Caco-2 (cell line): Measurements from ENCODE around the gene PTTG2. TPM values are rescaled to one million over a fixed set of nuclear protein-coding genes. Genes with fewer than 3 reads are reported as not detected.

ENCODE experiments used
- BruUV-seq: library from RNA; stranded (reverse); fragments of 400-500 nt; replicated peaks from 2 replicates; lab custom pipeline; 2021; lab: Mats Ljungman, UMichigan
- CTCF ChIA-PET: fragments of 300-600 bp; sonication (Branson Sonifier 250); formaldehyde crosslinking; loops from one replicate; lab custom pipeline; 2022; ENCODE audit warnings: antibody characterized with exemption; lab: Charles Lee
- POLR2A ChIA-PET: fragments of 300-600 bp; sonication (Branson Sonifier 250); formaldehyde crosslinking; loops from one replicate; lab custom pipeline; 2022; ENCODE audit warnings: antibody characterized with exemption; lab: Charles Lee
- DNase-seq, 2 experiments: peaks; one replicate each; pipeline versions ENCODE4 v3.0.0 to v3.0.0-alpha.2; 2020 to 2022
- H3K27me3 ChIP-seq: replicated peaks from 2 replicates; pipeline ENCODE4 v1.6.0; 2011; ENCODE audit warnings: low read length; ENCODE audit not compliant: control insufficient read depth, insufficient read depth
- H3K36me3 ChIP-seq: 2 replicates; pipeline ENCODE4 v1.5.1; 2011; ENCODE audit warnings: low read length; ENCODE audit not compliant: control insufficient read depth, insufficient read depth
- H3K4me1 ChIP-seq: fragments of 250-450 bp; sonication (Bioruptor Pico); 2 replicates; pipeline ENCODE4 v1.5.1; 2020; ENCODE audit warnings: mild to moderate bottlenecking
- H3K4me3 ChIP-seq: 2 replicates; pipeline ENCODE4 v1.5.1; 2011; ENCODE audit warnings: low read depth, mild to moderate bottlenecking, control low read depth, low read length
- H3K9me3 ChIP-seq: fragments of 250-450 bp; sonication (Bioruptor Pico); 2 replicates; pipeline ENCODE4 v1.5.1; 2020; ENCODE audit warnings: mild to moderate bottlenecking, moderate library complexity
- H3K27ac Mint-ChIP-seq: one replicate; pipeline ENCODE4 v1.8.0; 2022; ENCODE audit warnings: mixed read lengths; ENCODE audit not compliant: unreplicated experiment
- H3K27me3 Mint-ChIP-seq: one replicate; pipeline ENCODE4 v1.8.0; 2022; ENCODE audit warnings: mixed read lengths; ENCODE audit not compliant: insufficient read depth, unreplicated experiment
- H3K36me3 Mint-ChIP-seq: one replicate; pipeline ENCODE4 v1.8.0; 2022; ENCODE audit warnings: mild to moderate bottlenecking, mixed read lengths; ENCODE audit not compliant: insufficient read depth, unreplicated experiment
- H3K4me1 Mint-ChIP-seq: one replicate; pipeline ENCODE4 v1.8.0; 2022; ENCODE audit warnings: low read depth, mixed read lengths; ENCODE audit not compliant: unreplicated experiment
- H3K4me3 Mint-ChIP-seq: one replicate; pipeline ENCODE4 v1.8.0; 2022; ENCODE audit warnings: mild to moderate bottlenecking, moderate library complexity, mixed read lengths; ENCODE audit not compliant: unreplicated experiment
- H3K9me3 Mint-ChIP-seq: one replicate; pipeline ENCODE4 v1.8.0; 2022; ENCODE audit warnings: mixed read lengths; ENCODE audit not compliant: unreplicated experiment
- CTCF ChIP-seq, 2 experiments: fragments of 200-600 bp in 1 of 2; IDR thresholded peaks; 1 replicate in 1 of 2; 2 replicates in 1 of 2; pipeline versions ENCODE4 v1.5.1 to v1.8.0; 2011 to 2022; ENCODE audit warnings: antibody characterized with exemption in 1 of 2, control low read depth in 1 of 2, inconsistent platforms in 1 of 2, low read depth in 1 of 2, low read length in 1 of 2, mild to moderate bottlenecking in 1 of 2, moderate library complexity in 1 of 2; ENCODE audit not compliant: insufficient read depth in 1 of 2, severe bottlenecking in 1 of 2, unreplicated experiment in 1 of 2
- intact Hi-C: fragments of 100-400 bp; cut with micrococcal nuclease; formaldehyde crosslinking; loops from one replicate; pipeline ENCODE4 v1.10.0; 2022; ENCODE audit not compliant: unreplicated experiment
- total RNA-seq: library from RNA; stranded (reverse); gene quantifications from 2 replicates; pipeline ENCODE4 v1.2.3, GENCODE V29; 2022

The PTTG2 gene
- total RNA-seq, 1 experiment from 2014 or later = not detected

DNA sequence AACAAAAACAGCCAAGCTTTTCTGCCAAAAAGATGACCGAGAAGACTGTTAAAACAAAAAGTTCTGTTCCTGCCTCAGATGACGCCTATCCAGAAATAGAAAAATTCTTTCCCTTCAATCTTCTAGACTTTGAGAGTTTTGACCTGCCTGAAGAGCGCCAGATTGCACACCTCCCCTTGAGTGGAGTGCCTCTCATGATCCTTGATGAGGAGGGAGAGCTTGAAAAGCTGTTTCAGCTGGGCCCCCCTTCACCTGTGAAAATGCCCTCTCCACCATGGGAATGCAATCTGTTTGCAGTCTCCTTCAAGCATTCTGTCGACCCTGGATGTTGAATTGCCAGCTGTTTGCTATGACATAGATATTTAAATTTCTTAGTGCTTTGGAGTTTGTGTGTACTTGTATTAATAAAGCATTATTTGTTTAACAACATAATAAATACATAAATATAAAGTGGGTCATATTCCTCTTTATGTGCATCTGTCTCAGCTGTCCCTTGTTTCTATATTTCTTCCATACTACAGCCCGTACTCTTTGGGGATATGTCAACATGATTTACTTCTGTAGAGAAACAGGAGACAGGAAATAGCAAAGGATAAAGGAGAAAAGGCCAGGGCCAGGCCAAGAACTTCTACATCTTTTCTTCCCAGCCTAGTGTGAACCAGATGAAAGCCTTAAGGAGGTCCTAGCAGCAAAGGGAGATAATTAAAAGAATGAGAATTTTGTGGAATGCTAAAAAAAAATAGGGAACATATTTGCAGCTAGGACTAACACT is 667 bp downstream of the PTTG2 start:
- ChIA-PET POLR2A (no interaction called here), CTCF (interaction anchor here (0.7 kb wide), 1 partner anchor 193 kb away, joined by 3 read pairs; no protein-coding TSS in a partner anchor)
- no peak for DNase-seq
- Mint-ChIP-seq H3K36me3 (no peaks in the 10 kb centered on the region), H3K27ac (no peak overlapping the region), H3K27me3 (no peaks in the 10 kb centered on the region), H3K9me3 (no peaks in the 10 kb centered on the region), H3K4me3 (no peak overlapping the region), H3K4me1 (no peaks in the 10 kb centered on the region)
- no TSS peak for BruUV-seq
- H3K4me3 ChIP-seq = no peak overlapping the region
- no peaks in the 10 kb centered on the region for H3K36me3 ChIP-seq
- no peak for TF ChIP-seq CTCF (IDR thresholded peaks at IDR 0.05; ENCODE audit: insufficient read depth in 1 of 2, low read depth in 1 of 2, low read length in 1 of 2, severe bottlenecking in 1 of 2, unreplicated experiment in 1 of 2)
- intact Hi-C loops = no loop called here
- no peaks in the 10 kb centered on the region for H3K9me3 ChIP-seq
- no peaks in the 10 kb centered on the region for H3K4me1 ChIP-seq
- H3K27me3 ChIP-seq = no peaks in the 10 kb centered on the region

DNA sequence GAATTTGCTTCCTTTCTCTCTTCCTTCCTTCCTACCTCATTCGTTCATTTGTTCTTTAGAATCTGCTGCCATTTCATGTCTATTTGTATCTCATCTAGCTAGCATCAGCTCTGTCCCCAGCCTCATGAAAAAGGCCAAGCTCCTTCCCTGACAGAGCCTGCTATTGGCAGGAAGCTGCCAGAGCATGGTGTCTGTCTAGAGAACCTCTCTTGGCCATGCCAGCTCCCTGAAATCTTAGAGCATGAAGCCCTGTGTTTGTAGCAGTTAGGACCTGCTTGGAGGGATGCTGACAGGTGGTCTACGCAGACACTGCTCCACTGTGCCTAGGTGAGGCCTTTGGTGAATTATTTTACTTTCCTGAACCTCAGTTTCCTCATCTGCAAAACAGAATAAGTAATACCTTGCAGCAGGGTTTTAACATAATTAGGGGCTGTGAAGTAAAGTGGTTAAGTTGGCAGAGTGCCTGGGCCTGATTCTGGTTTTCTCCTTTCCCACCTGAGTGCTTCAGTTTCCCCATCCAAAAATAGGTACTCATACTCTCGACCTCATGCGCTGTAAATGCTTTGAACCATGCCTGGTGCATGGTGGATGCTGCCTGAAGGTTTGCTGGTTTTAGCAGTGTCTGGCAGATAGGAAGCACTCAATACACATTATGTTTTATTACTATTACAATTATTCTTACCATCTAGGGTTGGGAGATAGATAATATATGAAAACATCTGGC is 4.7 kb downstream of the PTTG2 start:
- Histone ChIP-seq H3K27me3 (no peaks in the 10 kb centered on the region), H3K9me3 (no peaks in the 10 kb centered on the region), H3K4me1 (peaks cover 10% of the 10 kb centered on the region), H3K4me3 (no peak overlapping the region), H3K36me3 (no peaks in the 10 kb centered on the region)
- no peak for DNase-seq
- POLR2A ChIA-PET = no interaction called here
- CTCF ChIA-PET = no interaction called here
- Mint-ChIP-seq H3K4me1 (peaks cover 6% of the 10 kb centered on the region), H3K9me3 (peaks cover 7% of the 10 kb centered on the region), H3K27me3 (no peaks in the 10 kb centered on the region), H3K36me3 (no peaks in the 10 kb centered on the region), H3K4me3 (no peak overlapping the region), H3K27ac (no peak overlapping the region)
- no peak for TF ChIP-seq CTCF (IDR thresholded peaks at IDR 0.05; ENCODE audit: insufficient read depth in 1 of 2, low read depth in 1 of 2, low read length in 1 of 2, severe bottlenecking in 1 of 2, unreplicated experiment in 1 of 2)
- no TSS peak for BruUV-seq
- intact Hi-C loops = no loop called here

DNA sequence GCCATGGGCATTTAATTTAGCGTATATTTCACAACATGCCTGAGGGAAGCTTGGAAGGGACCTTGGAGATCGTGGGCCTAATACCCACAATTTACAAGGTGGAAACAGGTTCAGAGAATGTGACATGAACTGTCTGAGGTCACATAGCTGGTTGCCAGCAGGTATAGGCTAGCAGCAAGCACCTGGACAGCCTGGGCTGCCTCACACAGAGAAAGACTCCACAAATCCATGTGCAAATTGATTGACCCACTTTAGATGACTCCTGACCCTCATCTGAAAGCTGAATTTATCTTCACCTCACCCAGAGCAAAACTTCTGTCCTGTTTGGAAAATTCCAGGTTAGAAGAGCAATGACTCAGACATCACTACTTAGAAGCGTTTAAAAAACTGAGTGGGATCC is 5.8 kb downstream of the PTTG2 start:
- POLR2A ChIA-PET = no interaction called here
- H3K27ac Mint-ChIP-seq = no peak overlapping the region
- H3K36me3 Mint-ChIP-seq = no peaks in the 10 kb centered on the region
- no peak for TF ChIP-seq CTCF (IDR thresholded peaks at IDR 0.05; ENCODE audit: insufficient read depth in 1 of 2, low read depth in 1 of 2, low read length in 1 of 2, severe bottlenecking in 1 of 2, unreplicated experiment in 1 of 2)
- H3K4me1 ChIP-seq = peaks cover 10% of the 10 kb centered on the region
- intact Hi-C loops = no loop called here
- no peaks in the 10 kb centered on the region for H3K27me3 ChIP-seq
- CTCF ChIA-PET = no interaction called here
- BruUV-seq = no TSS peak
- H3K4me3 Mint-ChIP-seq = no peak overlapping the region
- H3K36me3 ChIP-seq = no peaks in the 10 kb centered on the region
- peaks cover 7% of the 10 kb centered on the region for H3K9me3 Mint-ChIP-seq
- no peaks in the 10 kb centered on the region for H3K27me3 Mint-ChIP-seq
- peaks cover 6% of the 10 kb centered on the region for H3K4me1 Mint-ChIP-seq
- DNase-seq = no peak
- no peaks in the 10 kb centered on the region for H3K9me3 ChIP-seq
- H3K4me3 ChIP-seq = no peak overlapping the region
